NT2/D1 (cell line): Measurements from ENCODE around the gene MAPK6.

Source experiments
- SUZ12 ChIP-seq: IDR thresholded peaks from 2 replicates; pipeline ENCODE4 v1.6.1; 2011; ENCODE audit not compliant: insufficient read length, insufficient read depth; ENCODE audit errors: extremely low read depth
- YY1 ChIP-seq: IDR thresholded peaks from 2 replicates; pipeline ENCODE4 v1.6.1; 2011; ENCODE audit not compliant: insufficient read length, insufficient read depth
- ZNF274 ChIP-seq: IDR thresholded peaks from 2 replicates; pipeline ENCODE4 v1.6.1; 2011; ENCODE audit warnings: mild to moderate bottlenecking, low read depth, low read length

DNA sequence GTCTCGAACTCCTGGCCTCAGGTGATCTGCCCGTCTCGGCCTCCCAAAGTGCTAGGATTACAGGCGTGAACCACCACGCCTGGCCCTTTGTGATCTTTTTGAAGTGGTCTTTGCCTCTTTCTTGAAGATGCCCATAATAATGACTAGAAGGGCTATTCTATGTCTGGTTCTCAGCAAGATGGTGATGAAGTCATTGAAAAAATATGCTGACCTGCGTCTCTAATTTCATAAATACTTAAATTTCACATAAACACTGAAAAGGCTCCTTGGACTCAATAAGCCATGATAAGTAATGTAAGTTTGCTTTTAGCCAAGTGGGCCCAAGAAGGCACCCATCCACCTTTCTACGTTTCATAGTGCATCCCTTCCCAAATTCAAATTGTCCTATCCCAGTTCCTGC lies 775 bp upstream of the MAPK6 start:
- TF ChIP-seq ZNF274: no peak
- no peak for TF ChIP-seq YY1
- TF ChIP-seq SUZ12: no peak
